Superior temporal gyrus (tissue), 1 donor: ENCODE results near the gene DEFB132.

Experiments used
- DNase-seq: peaks from one replicate; pipeline ENCODE4 v3.0.0-alpha.2; 2016; ENCODE audit errors: extremely low spot score

The DEFB132 gene

DNA sequence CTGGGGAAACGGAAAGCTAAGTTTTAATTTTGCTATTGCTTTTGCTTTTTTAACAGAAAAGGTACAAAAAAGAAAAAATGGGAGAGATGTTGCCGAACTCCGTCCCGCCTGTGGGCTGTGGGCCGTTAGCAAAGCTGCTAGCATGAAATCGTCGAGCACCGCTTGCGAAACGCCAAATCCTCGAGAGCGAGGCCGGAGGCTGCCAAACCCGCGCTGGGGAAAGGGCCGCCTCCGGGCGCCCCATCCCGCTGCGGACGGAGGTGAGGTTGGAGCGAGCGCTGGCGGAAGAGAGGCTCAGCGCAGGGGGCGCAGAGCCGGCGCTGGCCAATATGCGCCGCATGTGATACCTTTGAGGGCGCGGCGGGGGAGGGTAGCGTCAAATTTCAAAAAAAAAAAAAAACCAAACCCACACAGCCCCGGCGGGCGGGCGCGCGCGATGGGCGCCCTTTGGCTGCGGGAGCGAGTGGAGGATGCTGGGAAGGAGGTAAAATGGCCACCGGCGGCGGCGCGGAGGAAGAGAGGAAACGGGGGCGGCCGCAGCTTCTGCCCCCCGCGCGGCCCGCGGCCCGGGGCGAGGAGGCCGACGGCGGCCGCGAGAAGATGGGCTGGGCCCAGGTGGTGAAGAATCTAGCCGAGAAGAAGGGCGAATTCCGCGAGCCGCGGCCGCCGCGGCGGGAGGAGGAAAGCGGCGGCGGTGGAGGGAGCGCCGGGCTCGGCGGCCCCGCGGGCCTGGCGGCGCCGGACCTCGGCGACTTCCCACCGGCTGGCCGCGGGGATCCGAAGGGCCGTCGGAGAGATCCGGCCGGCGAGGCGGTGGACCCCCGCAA lies 39.8 kb downstream of the DEFB132 start, which contains the start of gene ZCCHC3:
ZCCHC3 (plus strand) TSS at position 473 of the 827 bp plus-strand sequence; CDS start at position 490, 17 bp downstream.
- DNase-seq = peak; percentile 77

DNA sequence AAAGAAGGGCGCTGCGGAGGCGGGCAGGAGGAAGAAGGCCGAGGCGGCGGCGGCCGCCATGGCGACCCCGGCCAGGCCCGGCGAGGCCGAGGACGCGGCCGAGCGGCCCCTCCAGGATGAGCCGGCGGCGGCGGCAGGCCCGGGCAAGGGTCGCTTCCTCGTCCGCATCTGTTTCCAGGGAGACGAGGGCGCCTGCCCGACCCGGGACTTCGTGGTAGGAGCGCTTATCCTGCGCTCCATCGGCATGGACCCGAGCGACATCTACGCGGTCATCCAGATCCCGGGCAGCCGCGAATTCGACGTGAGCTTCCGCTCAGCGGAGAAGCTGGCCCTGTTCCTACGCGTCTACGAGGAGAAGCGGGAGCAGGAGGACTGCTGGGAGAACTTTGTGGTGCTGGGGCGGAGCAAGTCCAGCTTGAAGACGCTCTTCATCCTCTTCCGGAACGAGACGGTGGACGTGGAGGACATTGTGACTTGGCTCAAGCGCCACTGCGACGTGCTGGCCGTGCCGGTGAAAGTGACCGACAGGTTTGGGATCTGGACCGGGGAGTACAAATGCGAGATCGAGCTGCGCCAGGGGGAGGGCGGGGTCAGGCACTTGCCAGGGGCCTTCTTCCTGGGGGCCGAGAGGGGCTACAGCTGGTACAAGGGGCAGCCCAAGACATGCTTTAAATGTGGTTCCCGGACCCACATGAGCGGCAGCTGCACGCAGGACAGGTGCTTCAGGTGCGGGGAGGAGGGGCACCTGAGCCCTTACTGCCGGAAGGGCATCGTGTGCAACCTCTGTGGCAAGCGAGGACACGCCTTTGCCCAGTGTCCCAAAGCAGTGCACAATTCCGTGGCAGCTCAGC lies 40.6 kb downstream of the DEFB132 start:
- peak; percentile 53 for DNase-seq

DNA sequence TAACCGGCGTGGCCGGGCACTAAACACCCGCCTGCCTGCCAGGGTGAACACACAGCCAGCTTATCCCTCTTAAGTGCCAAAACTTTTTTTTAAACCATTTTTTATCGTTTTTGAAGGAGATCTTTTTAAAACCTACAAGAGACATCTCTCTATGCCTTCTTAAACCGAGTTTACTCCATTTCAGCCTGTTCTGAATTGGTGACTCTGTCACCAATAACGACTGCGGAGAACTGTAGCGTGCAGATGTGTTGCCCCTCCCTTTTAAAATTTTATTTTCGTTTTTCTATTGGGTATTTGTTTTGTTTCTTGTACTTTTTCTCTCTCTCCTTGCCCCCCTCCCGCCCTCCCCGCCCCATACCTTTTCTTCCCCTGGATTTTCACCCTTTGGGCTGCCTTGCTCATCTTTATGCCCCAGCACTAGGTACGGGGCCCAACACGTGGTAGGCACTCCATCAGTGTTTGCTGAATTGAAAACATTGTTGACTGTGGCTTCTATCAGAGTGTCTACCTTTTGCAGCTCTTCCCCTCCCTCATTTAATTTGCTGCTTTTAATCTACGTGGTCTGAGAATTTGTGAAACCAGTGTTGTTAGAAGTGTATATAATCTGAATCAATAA lies 41.4 kb downstream of the DEFB132 start:
- peak; percentile 27 for DNase-seq

DNA sequence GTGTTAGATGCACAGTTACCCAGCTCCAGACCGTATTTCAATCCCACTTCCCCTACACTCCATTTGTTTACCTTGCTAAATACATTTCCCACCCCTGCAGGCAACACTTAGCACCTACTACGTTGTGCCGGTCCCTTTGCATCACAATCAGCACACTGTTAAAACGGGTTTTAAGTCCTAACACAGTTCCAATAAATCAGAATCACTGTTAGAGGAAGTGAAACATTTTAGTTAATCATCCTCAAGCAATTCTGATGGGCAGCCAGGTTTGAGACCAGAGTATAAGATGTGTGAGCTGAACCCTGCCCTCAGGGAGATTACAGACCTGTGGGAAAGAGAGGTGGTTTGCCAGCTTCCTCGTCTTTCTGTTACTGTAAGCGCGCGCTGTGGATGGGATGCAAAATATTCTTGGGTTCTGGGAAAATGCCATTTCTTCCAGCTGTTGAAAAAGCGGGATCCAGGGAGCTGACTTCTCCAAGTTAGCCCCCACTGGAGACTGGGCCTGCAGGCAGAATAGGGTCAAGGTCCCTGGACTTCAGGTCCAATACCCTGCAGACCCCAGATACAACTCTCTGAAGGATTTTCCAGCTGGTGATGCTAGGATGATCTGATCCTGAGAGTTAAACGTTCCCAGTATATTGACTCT lies 42.9 kb downstream of the DEFB132 start:
- DNase-seq = no peak

DNA sequence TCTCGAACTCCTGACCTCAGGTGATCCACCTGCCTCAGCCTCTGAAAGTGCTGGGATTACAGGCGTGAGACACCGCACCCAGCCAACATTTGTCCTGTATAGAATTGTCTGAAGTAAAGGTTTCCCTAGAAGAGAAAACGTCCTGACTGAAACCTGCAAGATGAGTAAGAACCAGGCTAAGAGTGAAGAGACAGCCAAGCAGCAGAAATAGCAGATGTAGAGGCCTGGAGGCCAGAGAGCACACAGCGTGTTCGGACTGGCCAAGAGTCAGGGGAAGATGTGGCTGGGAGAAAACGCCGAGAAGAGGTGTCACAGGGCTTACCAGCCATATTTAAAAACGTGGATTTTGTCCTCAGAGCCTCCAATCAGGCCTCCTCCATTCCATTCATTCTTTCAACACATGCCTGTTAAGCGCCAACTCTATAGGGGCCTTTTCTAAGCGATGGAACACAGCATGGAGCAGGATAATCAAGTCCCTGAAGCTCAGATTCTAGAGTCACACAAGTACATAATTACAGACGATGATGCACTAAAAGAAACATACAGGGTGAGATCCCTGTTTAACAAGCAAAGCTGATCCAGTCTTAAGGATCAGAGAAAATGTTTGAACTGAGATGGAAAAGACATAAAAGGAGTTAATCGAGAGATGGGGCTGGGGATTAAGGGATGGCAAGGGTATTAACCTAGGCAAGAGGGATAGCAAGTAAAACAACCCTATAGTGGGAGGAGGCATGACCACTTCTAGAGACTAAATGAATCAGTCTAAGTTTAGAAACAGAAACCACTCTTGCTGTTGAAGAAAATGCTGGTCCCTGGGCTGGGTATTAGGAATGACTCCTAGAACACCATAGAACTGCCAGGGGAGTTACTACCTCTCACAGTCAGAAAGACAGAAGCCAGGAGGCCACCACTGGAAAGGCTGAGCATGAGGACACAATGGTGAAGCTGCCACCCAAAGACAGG lies 44.6 kb downstream of the DEFB132 start:
- DNase-seq = no peak

DNA sequence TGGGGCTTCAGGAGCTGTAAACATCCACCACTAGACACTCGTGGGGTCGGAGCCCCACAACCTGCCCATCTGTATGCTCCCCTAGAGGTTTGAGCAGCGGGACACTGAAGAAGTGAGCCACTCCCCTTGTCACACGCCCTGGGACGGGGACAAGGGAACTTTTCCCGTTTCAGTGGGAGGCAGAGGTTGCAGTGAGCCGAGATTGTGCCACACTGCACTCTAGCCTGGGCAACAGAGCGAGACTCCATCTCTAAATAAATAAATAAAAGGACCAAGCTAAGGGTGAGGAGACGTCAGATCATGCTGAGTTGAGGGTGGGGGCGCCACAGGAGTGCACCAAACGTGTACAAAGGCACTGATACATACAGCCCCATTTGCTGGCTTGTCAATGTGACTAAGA lies 48.2 kb downstream of the DEFB132 start:
- DNase-seq = no peak

DNA sequence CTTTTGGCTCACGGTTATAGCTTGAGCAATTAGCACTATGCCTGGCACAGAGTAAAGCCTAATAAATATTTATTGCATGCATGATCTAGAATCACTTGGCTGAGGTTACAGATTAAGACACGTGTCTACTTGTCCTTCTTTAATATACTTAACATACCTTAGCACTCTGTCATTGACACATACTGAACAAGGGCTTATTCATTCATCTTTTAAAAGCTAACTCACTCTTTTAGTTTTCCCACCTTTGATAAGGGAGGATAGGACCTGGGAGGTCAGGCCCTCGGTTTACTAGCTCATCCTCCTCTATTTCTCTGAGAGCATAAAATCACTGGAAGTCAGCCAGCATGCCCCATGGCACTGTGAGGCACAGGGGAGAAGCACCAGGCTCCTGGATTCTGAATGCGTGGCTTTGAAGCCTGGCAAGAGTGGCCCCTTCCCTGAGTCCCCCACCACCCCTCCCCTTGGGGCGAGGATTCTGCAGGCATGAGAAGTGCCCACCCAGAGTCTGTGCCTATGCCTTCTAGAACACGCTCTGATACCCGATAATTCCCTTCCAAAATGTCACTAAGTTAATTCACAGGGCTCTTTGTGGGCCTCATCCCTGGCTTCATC lies 51.0 kb downstream of the DEFB132 start:
- no peak for DNase-seq

DNA sequence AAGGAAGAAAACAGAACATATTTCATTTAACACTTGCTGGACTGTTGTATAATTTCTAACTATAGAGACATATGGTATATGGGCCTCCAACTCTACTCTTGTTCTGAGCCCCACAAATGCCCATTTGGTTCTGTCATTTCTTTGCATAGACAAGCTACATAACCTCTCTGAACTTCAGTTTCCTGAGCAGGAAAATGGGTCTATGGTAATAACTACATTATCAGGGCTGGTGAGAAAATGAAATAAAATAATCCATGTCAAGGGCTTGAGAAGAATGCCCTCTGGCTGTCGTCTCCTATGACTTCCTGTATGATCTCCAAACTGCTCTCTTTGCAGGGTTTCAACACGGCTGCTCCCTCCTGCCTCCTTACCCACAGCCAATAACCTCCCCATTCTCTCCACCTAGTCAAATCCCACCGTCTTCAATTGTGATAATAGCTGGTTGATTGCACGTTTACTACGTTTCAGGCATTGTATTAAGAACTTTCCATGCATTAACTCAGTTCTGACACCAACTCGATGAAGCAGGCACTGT lies 51.8 kb downstream of the DEFB132 start:
- no peak for DNase-seq

DNA sequence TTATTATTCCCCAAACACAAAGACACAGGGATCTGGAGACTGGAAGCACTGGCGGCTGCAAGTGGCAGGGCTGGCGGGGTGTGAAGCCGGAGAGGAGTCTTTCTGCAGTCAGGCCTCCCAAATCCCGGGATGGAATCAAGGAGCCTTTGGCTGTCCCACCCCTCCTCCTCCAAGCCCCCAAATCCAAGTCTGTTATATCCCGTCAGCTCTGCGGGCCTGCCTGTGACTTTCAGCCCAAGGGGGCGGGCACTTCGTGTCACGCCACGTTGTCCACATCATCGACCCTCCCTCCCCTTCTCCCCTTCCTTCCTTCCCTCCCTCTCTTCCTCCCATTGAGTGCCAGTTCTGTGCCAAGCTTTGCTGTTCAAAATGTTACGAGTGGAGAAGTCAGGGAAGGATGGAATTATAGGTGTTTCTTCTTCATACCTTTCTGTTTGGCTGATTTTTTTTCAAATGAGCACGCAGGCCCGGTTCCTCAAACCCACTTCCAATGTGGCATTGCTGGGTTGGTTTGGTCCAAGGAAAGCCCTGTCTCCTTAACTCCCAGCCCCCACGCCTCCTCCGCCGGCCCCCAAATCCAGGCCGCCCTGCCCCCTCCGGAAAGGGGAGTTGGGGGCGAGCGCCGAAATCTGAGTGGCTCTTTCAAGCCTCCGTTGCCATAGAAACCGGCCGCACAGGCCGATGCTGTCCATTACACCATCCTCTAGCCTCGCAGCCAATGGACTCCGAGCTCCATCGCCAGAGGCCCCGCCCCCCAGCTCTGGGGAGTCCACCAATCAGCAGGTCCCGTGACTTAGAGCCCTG lies 52.5 kb downstream of the DEFB132 start:
- DNase-seq = peak; percentile 100

DNA sequence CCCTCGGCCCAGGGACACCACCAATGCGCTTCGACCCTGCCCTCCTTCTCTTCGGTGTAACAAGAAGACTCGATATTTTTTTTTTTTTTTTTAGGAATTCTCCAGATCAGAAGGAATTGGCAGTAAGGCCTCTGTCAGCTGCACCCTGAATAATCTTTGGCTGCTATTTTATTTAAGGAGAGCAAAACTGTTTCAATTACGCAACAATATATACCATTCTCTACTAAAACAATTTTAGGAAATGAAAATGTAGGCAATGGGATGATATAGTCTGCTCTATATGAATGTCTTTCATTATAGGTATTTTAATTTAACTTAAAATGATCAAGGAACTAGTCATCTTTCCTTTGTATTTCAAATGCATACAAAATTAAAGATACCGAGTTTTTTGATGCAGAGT lies 53.1 kb downstream of the DEFB132 start:
- no peak for DNase-seq
